RWPE1 (cell line): ENCODE measurements around the gene NEK2.

Experiments used
- CTCF ChIA-PET: fragments of 350-600 bp; sonication (Branson Sonifier 250); formaldehyde crosslinking; extraction: SDS; loops from one replicate; lab custom pipeline; 2021; lab: Yijun Ruan, JAX
- POLR2A ChIA-PET: fragments of 400-600 bp; formaldehyde crosslinking; extraction: SDS; loops from one replicate; lab custom pipeline; 2020; ENCODE audit warnings: antibody characterized with exemption; ENCODE audit not compliant: low non-redundant PET; lab: Yijun Ruan, JAX
- DNase-seq: peaks from one replicate; pipeline ENCODE4 v3.0.0; 2012; ENCODE audit warnings: low spot score
- H3K27ac ChIP-seq: fragments of 450-650 bp; 2 replicates; pipeline ENCODE4 v1.5.1; 2017
- CTCF ChIP-seq: fragments of 450-650 bp; conservative IDR thresholded peaks from 2 replicates; pipeline ENCODE4 v1.5.1; 2017; ENCODE audit warnings: low read depth, mild to moderate bottlenecking

The NEK2 gene

GRCh38 chr1:211714154-211714553 is 38.7 kb upstream of the NEK2 start:
- H3K27ac ChIP-seq: no peak overlapping the region
- POLR2A ChIA-PET: no interaction called here
- CTCF ChIA-PET: no interaction called here
- TF ChIP-seq CTCF: no peak
- DNase-seq: no peak

- ChIA-PET CTCF (no interaction called here), POLR2A (no interaction called here)
- no peak for DNase-seq
- TF ChIP-seq CTCF: no peak
- no peak overlapping the region for H3K27ac ChIP-seq
These were observed 37.8 kb upstream of the NEK2 start for GRCh38 chr1:211713231-211713630.

DNA sequence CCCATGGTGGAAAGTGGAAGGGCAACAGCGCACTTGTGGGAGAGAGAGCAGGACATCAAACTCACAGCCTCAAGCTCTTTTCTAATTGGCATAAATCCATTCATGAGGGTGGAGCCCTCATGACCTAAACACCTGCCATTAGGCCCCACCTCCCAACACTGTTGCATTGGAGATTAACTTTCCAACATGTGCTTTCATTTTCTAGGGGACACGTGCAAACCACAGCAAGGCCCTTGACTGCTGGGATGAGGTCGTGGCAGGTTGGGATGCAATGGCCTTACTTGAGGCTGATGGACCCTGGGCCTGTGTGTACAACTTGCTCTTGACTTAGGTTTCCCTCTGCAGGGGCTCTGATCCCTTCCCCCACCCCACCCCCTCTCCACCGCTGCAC is 35.9 kb upstream of the NEK2 start:
- CTCF ChIA-PET: no interaction called here
- DNase-seq: no peak
- H3K27ac ChIP-seq: no peak overlapping the region
- POLR2A ChIA-PET: no interaction called here
- no peak for TF ChIP-seq CTCF

DNA sequence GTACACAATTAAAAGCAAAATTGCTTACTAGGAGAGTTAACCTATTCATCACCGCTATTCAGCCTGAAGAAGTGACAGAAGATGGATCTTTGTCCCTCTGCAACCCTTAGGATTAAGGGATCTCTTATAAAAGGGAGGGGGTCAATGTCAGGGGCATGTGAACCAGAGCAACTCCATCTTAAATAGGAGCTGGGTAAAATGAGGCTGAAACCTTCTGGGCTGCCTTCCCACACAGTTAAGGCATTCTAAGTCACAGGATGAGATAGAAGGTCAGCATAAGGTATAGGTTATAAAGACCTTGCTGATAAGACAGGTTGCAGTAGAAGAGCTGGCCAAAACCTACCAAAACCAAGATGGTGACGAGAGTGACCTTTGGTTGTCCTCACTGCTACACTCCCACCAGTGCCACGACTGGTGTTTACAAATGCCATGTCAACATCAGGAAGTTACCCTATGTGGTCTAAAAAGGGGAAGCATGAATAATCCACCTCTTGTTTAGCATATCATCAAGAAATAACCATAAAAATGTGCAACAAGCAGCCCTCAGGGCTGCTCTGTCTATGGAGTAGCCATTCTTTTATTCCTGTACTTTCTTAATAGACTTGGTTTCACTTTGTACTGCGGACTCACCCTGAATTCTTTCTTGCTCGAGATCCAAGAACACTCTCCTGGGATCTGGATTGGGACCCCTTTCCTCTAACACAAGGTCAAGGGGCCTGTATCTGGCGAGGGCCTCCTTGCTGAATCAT is 35.3 kb upstream of the NEK2 start:
- CTCF ChIA-PET: no interaction called here
- DNase-seq: no peak
- TF ChIP-seq CTCF: no peak
- POLR2A ChIA-PET: no interaction called here
- H3K27ac ChIP-seq: no peak overlapping the region

DNA sequence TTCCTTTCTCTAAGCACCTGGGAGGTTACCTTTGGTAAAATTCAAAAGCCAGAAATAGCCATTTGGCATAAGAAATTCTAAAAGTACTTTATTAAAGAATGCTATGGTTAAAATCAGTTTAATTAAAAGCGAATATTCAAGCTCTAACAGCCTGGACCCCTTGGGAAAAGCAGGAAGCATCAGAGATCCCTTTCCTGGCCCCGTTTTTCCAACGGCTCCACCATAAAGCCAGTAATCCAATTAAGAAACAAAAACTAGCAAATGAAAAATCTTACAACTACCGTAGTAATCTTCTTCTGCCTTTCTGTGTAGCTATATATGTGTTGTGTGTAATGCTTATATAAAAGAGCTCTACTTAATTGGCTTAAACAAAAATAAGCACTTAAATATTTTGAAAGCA is 33.5 kb upstream of the NEK2 start:
- ChIA-PET POLR2A (no interaction called here), CTCF (no interaction called here)
- no peak for TF ChIP-seq CTCF
- no peak for DNase-seq
- no peak overlapping the region for H3K27ac ChIP-seq

DNA sequence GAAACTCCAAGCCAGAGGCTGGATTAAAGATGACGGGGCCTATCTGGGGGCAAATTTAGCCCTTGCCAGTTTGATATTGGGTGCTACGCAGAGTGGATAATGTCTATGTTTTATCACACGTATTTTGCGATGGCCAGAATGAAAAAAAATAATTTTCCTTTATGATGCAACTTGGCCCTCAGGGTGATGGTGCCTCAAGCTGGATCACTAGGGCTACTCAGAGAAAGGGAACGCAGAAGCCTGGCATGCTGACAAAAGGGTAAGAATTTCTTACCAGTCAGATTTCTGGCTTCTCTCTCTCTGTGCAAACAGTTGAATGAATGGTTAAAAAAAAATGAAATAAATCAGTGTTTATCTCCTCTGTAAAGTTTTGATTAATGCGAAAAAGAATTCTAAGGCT is 32.6 kb upstream of the NEK2 start:
- CTCF ChIA-PET: interaction anchor here (1.4 kb wide), 1 partner anchor 237 kb away, joined by 3 read pairs; no protein-coding TSS in a partner anchor
- no peak for TF ChIP-seq CTCF
- POLR2A ChIA-PET: no interaction called here

More for the DNA sequence above, 32.6 kb upstream of the NEK2 start:
- H3K27ac ChIP-seq: no peak overlapping the region
- no peak for DNase-seq
